Measurements from ENCODE around the gene TSR3.

TSR3 gene

DNA sequence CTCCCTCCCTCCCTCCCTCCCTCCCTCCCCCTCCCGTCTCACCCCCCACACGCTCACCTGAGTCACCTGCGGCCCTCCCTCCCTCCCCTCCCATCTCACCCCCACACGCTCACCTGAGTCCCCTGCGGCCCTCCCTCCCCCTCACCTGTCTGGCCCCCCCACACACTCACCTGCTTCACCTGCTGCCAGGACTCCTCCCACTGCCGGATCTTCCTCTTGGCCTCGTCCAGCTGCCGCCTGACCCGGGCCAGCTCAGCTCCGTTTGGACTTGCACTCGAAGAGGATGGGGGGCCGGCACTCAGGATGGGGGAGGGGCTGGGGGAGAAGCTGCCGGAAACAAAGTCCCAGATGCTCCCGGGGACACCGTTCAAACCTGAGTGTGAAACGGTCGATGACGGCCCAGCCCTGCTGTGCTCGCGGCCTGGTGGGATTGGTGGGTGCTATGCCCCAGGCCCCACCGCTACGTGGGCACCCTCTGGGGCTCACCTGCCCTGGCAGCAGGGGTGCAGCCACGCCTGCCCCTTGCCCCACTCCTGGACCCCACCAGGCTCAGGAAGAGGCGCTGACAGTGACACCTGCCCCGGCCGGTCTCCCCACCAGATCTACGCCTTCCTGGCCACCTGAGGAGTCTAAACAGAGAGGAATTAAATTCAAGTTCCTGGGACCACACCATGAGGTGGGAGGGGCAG, 16.0 kb upstream of the TSR3 start:
- no peaks in the 10 kb centered on the region for H3K9me3 Mint-ChIP-seq
- peaks cover 7% of the 10 kb centered on the region for H3K36me3 Mint-ChIP-seq (ENCODE audit: low read depth)
- no peak overlapping the region for H3K4me3 Mint-ChIP-seq
- no peaks in the 10 kb centered on the region for H3K27me3 Mint-ChIP-seq (ENCODE audit: low read depth)
- H3K27ac Mint-ChIP-seq: no peak overlapping the region
- H3K4me1 Mint-ChIP-seq (ENCODE audit: low read depth): no peaks in the 10 kb centered on the region

GRCh38 chr16:1366712-1367299, 15.1 kb upstream of the TSR3 start:
- no peaks in the 10 kb centered on the region for H3K9me3 Mint-ChIP-seq
- no peaks in the 10 kb centered on the region for H3K27me3 Mint-ChIP-seq (ENCODE audit: low read depth)
- no peaks in the 10 kb centered on the region for H3K4me1 Mint-ChIP-seq (ENCODE audit: low read depth)
- peaks cover 7% of the 10 kb centered on the region for H3K36me3 Mint-ChIP-seq (ENCODE audit: low read depth)
- H3K27ac Mint-ChIP-seq: no peak overlapping the region
- H3K4me3 Mint-ChIP-seq: no peak overlapping the region

DNA sequence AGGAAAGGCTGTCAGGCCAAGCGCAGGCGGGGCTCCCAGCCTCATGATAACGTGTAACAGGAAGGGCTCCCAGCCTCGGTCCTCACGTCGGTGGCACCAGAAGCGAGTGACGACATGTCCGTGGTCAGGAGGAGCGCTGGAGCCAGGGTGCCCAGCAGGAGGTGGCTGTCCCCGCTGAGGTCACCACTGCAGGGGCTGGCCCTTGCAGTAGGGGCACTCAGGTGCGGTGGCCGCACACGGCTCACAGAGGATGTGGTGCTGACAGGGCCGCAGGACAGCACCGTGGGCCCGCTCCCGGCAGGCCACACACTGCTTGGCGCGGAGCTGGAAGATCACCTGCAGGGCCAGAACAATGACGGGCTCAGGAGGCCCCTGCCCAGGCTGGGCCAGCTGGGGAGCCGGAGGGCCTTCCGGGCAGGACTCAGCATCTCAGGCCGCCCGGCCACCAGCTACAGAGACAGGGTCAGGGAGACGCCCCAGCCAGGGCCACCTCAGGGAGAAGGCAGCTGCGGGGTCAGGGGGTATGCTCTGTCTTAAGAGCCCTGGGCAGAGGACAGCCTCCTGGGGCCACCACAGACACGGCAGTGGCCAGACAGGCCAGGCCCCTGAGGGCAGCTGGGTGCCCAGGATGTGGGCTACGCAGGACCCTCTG, 14.5 kb upstream of the TSR3 start:
- Mint-ChIP-seq H3K4me1 (ENCODE audit: low read depth) (no peaks in the 10 kb centered on the region), H3K36me3 (ENCODE audit: low read depth) (peaks cover 7% of the 10 kb centered on the region), H3K9me3 (no peaks in the 10 kb centered on the region), H3K27ac (no peak overlapping the region), H3K4me3 (no peak overlapping the region), H3K27me3 (ENCODE audit: low read depth) (no peaks in the 10 kb centered on the region)

GRCh38 chr16:1364510-1364909, 12.8 kb upstream of the TSR3 start:
- Mint-ChIP-seq H3K4me1 (ENCODE audit: low read depth) (no peaks in the 10 kb centered on the region), H3K27me3 (ENCODE audit: low read depth) (no peaks in the 10 kb centered on the region), H3K27ac (no peak overlapping the region), H3K36me3 (ENCODE audit: low read depth) (peaks cover 10% of the 10 kb centered on the region), H3K9me3 (no peaks in the 10 kb centered on the region), H3K4me3 (no peak overlapping the region)

GRCh38 chr16:1363501-1364041, 11.9 kb upstream of the TSR3 start:
- Mint-ChIP-seq H3K9me3 (no peaks in the 10 kb centered on the region), H3K27ac (no peak overlapping the region), H3K4me3 (no peak overlapping the region), H3K36me3 (ENCODE audit: low read depth) (peaks cover 12% of the 10 kb centered on the region), H3K27me3 (ENCODE audit: low read depth) (no peaks in the 10 kb centered on the region), H3K4me1 (ENCODE audit: low read depth) (no peaks in the 10 kb centered on the region)

- H3K4me3 Mint-ChIP-seq: no peak overlapping the region
- H3K9me3 Mint-ChIP-seq: no peaks in the 10 kb centered on the region
- H3K4me1 Mint-ChIP-seq (ENCODE audit: low read depth): no peaks in the 10 kb centered on the region
Observed at GRCh38 chr16:1362807-1363206, 11.1 kb upstream of the TSR3 start.

DNA sequence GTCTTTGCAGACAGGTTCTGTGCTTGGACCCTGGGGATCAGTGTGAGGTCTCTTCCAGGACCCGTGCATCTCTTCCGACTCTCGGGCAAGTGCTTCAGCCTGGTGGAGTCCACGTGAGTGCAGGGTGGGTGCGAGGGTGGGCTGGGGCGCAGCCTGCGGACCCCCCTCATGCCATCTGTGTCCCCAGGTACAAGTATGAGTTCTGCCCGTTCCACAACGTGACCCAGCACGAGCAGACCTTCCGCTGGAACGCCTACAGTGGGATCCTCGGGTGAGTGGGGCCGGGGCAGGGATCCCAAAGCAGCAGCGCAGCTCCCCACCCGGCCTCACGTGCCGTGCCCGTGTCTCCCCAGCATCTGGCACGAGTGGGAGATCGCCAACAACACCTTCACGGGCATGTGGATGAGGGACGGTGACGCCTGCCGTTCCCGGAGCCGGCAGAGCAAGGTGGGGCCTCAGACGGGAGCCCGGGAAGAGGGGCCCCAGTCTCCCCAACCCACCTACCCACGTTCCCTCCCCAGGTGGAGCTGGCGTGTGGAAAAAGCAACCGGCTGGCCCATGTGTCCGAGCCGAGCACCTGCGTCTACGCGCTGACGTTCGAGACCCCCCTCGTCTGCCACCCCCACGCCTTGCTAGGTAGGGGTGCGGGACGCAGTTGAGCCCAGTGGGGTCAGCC, 10.1 kb upstream of the TSR3 start:
- Mint-ChIP-seq H3K4me3 (no peak overlapping the region), H3K27me3 (ENCODE audit: low read depth) (no peaks in the 10 kb centered on the region), H3K4me1 (ENCODE audit: low read depth) (no peaks in the 10 kb centered on the region), H3K9me3 (no peaks in the 10 kb centered on the region), H3K36me3 (ENCODE audit: low read depth) (peaks cover 12% of the 10 kb centered on the region), H3K27ac (no peak overlapping the region)

More at GRCh38 chr16:1362807-1363206, 11.1 kb upstream of the TSR3 start:
- Mint-ChIP-seq H3K27me3 (ENCODE audit: low read depth) (no peaks in the 10 kb centered on the region), H3K27ac (no peak overlapping the region), H3K36me3 (ENCODE audit: low read depth) (peaks cover 12% of the 10 kb centered on the region)

DNA sequence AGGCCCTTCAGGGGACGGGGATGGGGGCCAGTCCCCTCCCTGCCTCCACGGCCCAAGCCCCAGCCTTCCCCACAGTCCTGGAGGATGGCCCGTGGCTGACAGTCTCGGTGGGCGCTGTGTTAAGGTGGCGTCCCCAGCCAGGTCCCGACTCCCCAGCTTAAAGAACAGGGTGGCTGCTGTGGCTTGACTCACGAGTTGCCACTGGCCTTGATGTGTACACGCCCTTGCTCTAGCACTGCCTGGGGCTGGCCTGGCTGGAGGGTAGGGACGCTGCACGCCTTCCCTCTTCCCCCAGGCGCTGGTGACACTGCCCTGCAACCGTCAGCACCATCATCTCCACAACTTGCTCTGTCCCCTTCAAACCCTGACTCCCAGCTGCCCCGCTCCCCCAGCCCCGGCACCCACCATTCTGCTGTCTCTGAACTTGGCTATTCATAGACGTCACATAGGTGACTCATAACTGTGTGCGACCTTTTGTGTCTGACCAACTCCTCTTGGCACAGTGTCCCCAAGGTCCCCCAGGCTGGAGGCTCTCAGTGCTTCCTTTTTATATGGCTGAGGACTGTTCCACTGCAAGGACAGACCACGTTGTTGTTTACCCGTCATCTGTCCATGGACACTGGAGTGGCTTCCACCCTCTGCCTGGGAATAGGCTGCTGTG, 6.4 kb upstream of the TSR3 start:
- Mint-ChIP-seq H3K4me1 (ENCODE audit: low read depth) (peaks cover 3% of the 10 kb centered on the region), H3K27ac (no peak overlapping the region), H3K9me3 (no peaks in the 10 kb centered on the region), H3K4me3 (no peak overlapping the region), H3K27me3 (ENCODE audit: low read depth) (no peaks in the 10 kb centered on the region), H3K36me3 (ENCODE audit: low read depth) (peaks cover 6% of the 10 kb centered on the region)

- H3K36me3 Mint-ChIP-seq (ENCODE audit: low read depth): peaks cover 5% of the 10 kb centered on the region
- H3K9me3 Mint-ChIP-seq: no peaks in the 10 kb centered on the region
- H3K4me1 Mint-ChIP-seq (ENCODE audit: low read depth): peaks cover 7% of the 10 kb centered on the region
- H3K27ac Mint-ChIP-seq: no peak overlapping the region
- H3K4me3 Mint-ChIP-seq: no peak overlapping the region
- no peaks in the 10 kb centered on the region for H3K27me3 Mint-ChIP-seq (ENCODE audit: low read depth)
Observed at GRCh38 chr16:1356061-1356900, 4.6 kb upstream of the TSR3 start.

DNA sequence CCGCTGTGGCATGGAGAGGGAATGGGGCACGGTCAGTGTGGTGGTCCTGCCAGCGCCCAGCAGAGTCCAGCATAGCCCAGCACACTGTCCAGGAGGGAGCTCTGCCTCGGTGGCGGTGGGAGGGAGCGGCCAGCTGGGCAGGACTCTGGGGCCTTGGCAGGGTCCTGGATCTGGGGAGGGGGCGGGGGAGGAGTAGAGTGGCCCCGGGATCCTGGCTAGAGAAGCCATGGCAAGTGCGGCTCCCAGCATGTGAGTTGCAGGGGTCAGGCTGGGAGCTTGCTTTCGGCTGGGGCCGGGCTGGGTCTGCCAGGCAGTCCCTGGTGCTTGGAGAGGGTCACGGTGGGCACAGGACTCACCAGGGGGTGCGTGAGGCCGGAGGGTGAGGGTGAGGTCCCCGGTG, 3.9 kb upstream of the TSR3 start:
- H3K9me3 Mint-ChIP-seq: no peaks in the 10 kb centered on the region
- H3K4me1 Mint-ChIP-seq (ENCODE audit: low read depth): peaks cover 11% of the 10 kb centered on the region
- no peaks in the 10 kb centered on the region for H3K27me3 Mint-ChIP-seq (ENCODE audit: low read depth)
- peaks cover 5% of the 10 kb centered on the region for H3K36me3 Mint-ChIP-seq (ENCODE audit: low read depth)
- no peak overlapping the region for H3K4me3 Mint-ChIP-seq
- H3K27ac Mint-ChIP-seq: no peak overlapping the region

DNA sequence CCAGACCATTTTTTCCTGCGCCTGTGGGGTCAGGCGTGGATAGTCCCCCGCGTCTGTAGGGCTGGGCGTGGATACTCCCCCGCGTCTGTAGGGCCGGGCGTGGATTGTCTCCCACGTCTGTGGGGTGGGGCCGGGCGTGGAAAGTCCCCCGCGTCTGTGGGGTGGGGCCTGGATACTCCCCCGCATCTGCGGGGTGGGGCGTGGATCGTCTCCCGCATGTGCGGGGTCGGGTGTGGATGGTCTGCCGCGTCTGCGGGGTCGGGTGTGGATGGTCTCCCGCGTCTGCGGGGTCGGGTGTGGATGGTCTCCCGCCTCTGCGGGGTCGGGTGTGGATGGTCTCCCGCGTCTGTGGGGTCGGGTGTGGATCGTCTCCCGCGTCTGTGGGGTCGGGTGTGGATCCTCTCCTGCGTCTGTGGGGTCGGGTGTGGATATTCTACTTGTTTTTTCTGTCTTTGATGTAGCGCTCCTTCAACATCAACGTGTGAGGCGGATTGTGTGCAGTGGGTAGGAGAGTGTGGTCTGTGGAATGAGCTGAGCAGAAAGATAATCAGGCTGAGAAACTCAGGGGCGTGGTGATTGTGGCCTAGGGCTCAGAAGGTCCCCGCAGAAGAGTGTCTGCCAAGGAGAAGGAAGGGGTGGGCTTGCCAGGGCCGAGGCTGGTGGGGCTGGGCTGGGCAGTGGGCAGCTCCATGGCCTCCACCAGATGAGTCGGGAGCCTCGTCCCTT, 3.3 kb upstream of the TSR3 start:
- peaks cover 2% of the 10 kb centered on the region for H3K36me3 Mint-ChIP-seq (ENCODE audit: low read depth)
- H3K27me3 Mint-ChIP-seq (ENCODE audit: low read depth): no peaks in the 10 kb centered on the region
- H3K4me1 Mint-ChIP-seq (ENCODE audit: low read depth): peaks cover 12% of the 10 kb centered on the region
- no peaks in the 10 kb centered on the region for H3K9me3 Mint-ChIP-seq
- no peak overlapping the region for H3K27ac Mint-ChIP-seq
- H3K4me3 Mint-ChIP-seq: no peak overlapping the region

- Mint-ChIP-seq H3K4me1 (ENCODE audit: low read depth) (peaks cover 12% of the 10 kb centered on the region), H3K36me3 (ENCODE audit: low read depth) (no peaks in the 10 kb centered on the region), H3K27ac (peak overlapping the region; percentile 63), H3K4me3 (peak overlapping the region; percentile 82), H3K27me3 (ENCODE audit: low read depth) (no peaks in the 10 kb centered on the region), H3K9me3 (no peaks in the 10 kb centered on the region)
Observed at GRCh38 chr16:1351215-1351581, 480 bp downstream of the TSR3 start.

- H3K4me3 Mint-ChIP-seq: peak overlapping the region; percentile 82
Observed at GRCh38 chr16:1350691-1351090, 987 bp downstream of the TSR3 start.

More at GRCh38 chr16:1350691-1351090, 987 bp downstream of the TSR3 start:
- no peaks in the 10 kb centered on the region for H3K27me3 Mint-ChIP-seq (ENCODE audit: low read depth)
- H3K27ac Mint-ChIP-seq: no peak overlapping the region
- no peaks in the 10 kb centered on the region for H3K36me3 Mint-ChIP-seq (ENCODE audit: low read depth)
- H3K9me3 Mint-ChIP-seq: no peaks in the 10 kb centered on the region
- peaks cover 12% of the 10 kb centered on the region for H3K4me1 Mint-ChIP-seq (ENCODE audit: low read depth)

Measured in T-helper 1 cell treated with Interleukin-12 subunit alpha and Interleukin-12 subunit beta and Interleukin-4 antibody, amounts not matched to agents 30 μg/mL and 1 μg/mL, for 36 hours (primary cell).